Activated CD4-positive, alpha-beta memory T cell treated with anti-CD3 and anti-CD28 coated beads, Interleukin-2, amount 10 ng/mL, durations not matched to agents 7 days and 5 days (primary cell): Measurements from ENCODE around the gene LYPD5. TPM values are rescaled to one million over a fixed set of nuclear protein-coding genes. Genes with fewer than 3 reads are reported as not detected.
"Not testable (repeated sequence)": the region's sequence is repeated elsewhere in the genome, so short reads cannot be mapped to it uniquely, and the experiment has no call there.

ENCODE experiments used
- CTCF ChIA-PET: fragments of 350-600 bp; sonication (Branson Sonifier 250); formaldehyde crosslinking; loops from one replicate; lab custom pipeline; 2021; ENCODE audit warnings: antibody characterized with exemption, inconsistent platforms; lab: Charles Lee
- POLR2A ChIA-PET: fragments of 350-600 bp; sonication (Branson Sonifier 250); formaldehyde crosslinking; loops from one replicate; lab custom pipeline; 2021; ENCODE audit warnings: antibody characterized with exemption; lab: Charles Lee
- DNase-seq: peaks from one replicate; pipeline ENCODE4 v3.0.0-alpha.2; 2020
- H3K27ac Mint-ChIP-seq: one replicate; pipeline ENCODE4 v1.8.0; 2021; ENCODE audit warnings: mild to moderate bottlenecking, mixed read lengths
- H3K27me3 Mint-ChIP-seq: one replicate; pipeline ENCODE4 v1.8.0; 2021; ENCODE audit warnings: mixed read lengths
- H3K36me3 Mint-ChIP-seq: one replicate; pipeline ENCODE4 v1.8.0; 2021; ENCODE audit warnings: low read depth, mixed read lengths
- H3K4me1 Mint-ChIP-seq: one replicate; pipeline ENCODE4 v1.8.0; 2021; ENCODE audit warnings: mixed read lengths
- H3K4me3 Mint-ChIP-seq: one replicate; pipeline ENCODE4 v1.8.0; 2021; ENCODE audit warnings: mild to moderate bottlenecking, mixed read lengths
- H3K9me3 Mint-ChIP-seq: one replicate; pipeline ENCODE4 v1.8.0; 2021; ENCODE audit warnings: mixed read lengths
- total RNA-seq, 2 experiments: library from RNA; stranded (reverse); gene quantifications; one replicate each; pipeline ENCODE4 v1.2.3, GENCODE V29; 2021

The LYPD5 gene
- total RNA-seq, 2 experiments from 2014 or later, result 0.70 to 0.71 TPM

- POLR2A ChIA-PET, CTCF ChIA-PET, H3K27ac Mint-ChIP-seq, DNase-seq, H3K36me3 Mint-ChIP-seq, H3K4me3 Mint-ChIP-seq: not testable (repeated sequence)
- Mint-ChIP-seq H3K4me1 (peaks cover 14% of the 10 kb centered on the region), H3K9me3 (peaks cover 19% of the 10 kb centered on the region), H3K27me3 (peaks cover 15% of the 10 kb centered on the region)
These were observed 15.2 kb upstream of the LYPD5 start for GRCh38 chr19:43817454-43817853.

GRCh38 chr19:43814663-43815352 is 12.6 kb upstream of the LYPD5 start:
- H3K36me3 Mint-ChIP-seq, result no peaks in the 10 kb centered on the region
- ChIA-PET CTCF (no interaction called here), POLR2A (no interaction called here)
- no peak overlapping the region for H3K4me3 Mint-ChIP-seq
- no peak for DNase-seq
- peaks cover 11% of the 10 kb centered on the region for H3K4me1 Mint-ChIP-seq
- peaks cover 15% of the 10 kb centered on the region for H3K9me3 Mint-ChIP-seq
- H3K27ac Mint-ChIP-seq, result no peak overlapping the region
- peaks cover 3% of the 10 kb centered on the region for H3K27me3 Mint-ChIP-seq

- DNase-seq, result peak; percentile 26
- peak overlapping the region; percentile 4 for H3K27ac Mint-ChIP-seq
- CTCF ChIA-PET, result interaction anchor here (1.2 to 1.4 kb wide), 2 partner anchors 46 to 144 kb away, joined by 3 to 4 read pairs; no protein-coding TSS in a partner anchor
- H3K9me3 Mint-ChIP-seq, result peaks cover 9% of the 10 kb centered on the region
- peaks cover 5% of the 10 kb centered on the region for H3K27me3 Mint-ChIP-seq
- POLR2A ChIA-PET, result interaction anchor here (1.2 kb wide), 1 partner anchor 9 kb away, joined by 4 read pairs; no protein-coding TSS in a partner anchor
- no peak overlapping the region for H3K4me3 Mint-ChIP-seq
- no peaks in the 10 kb centered on the region for H3K36me3 Mint-ChIP-seq
- peaks cover 10% of the 10 kb centered on the region for H3K4me1 Mint-ChIP-seq
These were observed 10.4 kb upstream of the LYPD5 start for GRCh38 chr19:43812688-43813087.

GRCh38 chr19:43812259-43812658 is 10.0 kb upstream of the LYPD5 start:
- Mint-ChIP-seq H3K36me3 (no peaks in the 10 kb centered on the region), H3K4me3 (no peak overlapping the region), H3K9me3 (peaks cover 8% of the 10 kb centered on the region), H3K4me1 (peaks cover 10% of the 10 kb centered on the region), H3K27me3 (peaks cover 8% of the 10 kb centered on the region), H3K27ac (peak overlapping the region; percentile 4)
- ChIA-PET CTCF (interaction anchor here (1.2 to 1.4 kb wide), 2 partner anchors 46 to 144 kb away, joined by 3 to 4 read pairs; no protein-coding TSS in a partner anchor), POLR2A (interaction anchor here (1.2 kb wide), 1 partner anchor 9 kb away, joined by 4 read pairs; no protein-coding TSS in a partner anchor)
- no peak for DNase-seq

GRCh38 chr19:43811837-43812236 is 9.6 kb upstream of the LYPD5 start:
- Mint-ChIP-seq H3K4me1 (peaks cover 10% of the 10 kb centered on the region), H3K4me3 (no peak overlapping the region), H3K27ac (no peak overlapping the region), H3K27me3 (peaks cover 8% of the 10 kb centered on the region), H3K9me3 (peaks cover 6% of the 10 kb centered on the region), H3K36me3 (no peaks in the 10 kb centered on the region)
- ChIA-PET POLR2A (no interaction called here), CTCF (interaction anchor here (1.2 to 3.6 kb wide), 3 partner anchors 45 to 144 kb away, joined by 3 to 31 read pairs (median 4); no protein-coding TSS in a partner anchor)
- DNase-seq, result no peak

GRCh38 chr19:43809762-43810696 is 7.8 kb upstream of the LYPD5 start:
- DNase-seq, result no peak
- Mint-ChIP-seq H3K4me1 (peaks cover 10% of the 10 kb centered on the region), H3K36me3 (no peaks in the 10 kb centered on the region)

GRCh38 chr19:43807651-43808050 is 5.4 kb upstream of the LYPD5 start:
- Mint-ChIP-seq H3K4me1 (peaks cover 6% of the 10 kb centered on the region), H3K9me3 (no peaks in the 10 kb centered on the region), H3K27ac (no peak overlapping the region), H3K36me3 (no peaks in the 10 kb centered on the region), H3K27me3 (peaks cover 9% of the 10 kb centered on the region), H3K4me3 (no peak overlapping the region)
- POLR2A ChIA-PET, result interaction anchor here (1.2 kb wide), 1 partner anchor 130 kb away, joined by 3 read pairs; no protein-coding TSS in a partner anchor
- DNase-seq, result no peak
- CTCF ChIA-PET, result no interaction called here

More at GRCh38 chr19:43809762-43810696, 7.8 kb upstream of the LYPD5 start:
- peaks cover 8% of the 10 kb centered on the region for H3K27me3 Mint-ChIP-seq
- H3K27ac Mint-ChIP-seq, result no peak overlapping the region
- H3K9me3 Mint-ChIP-seq, result peaks cover 2% of the 10 kb centered on the region
- no peak overlapping the region for H3K4me3 Mint-ChIP-seq
- ChIA-PET POLR2A (interaction anchor here (1.0 kb wide), 2 partner anchors 64 to 215 kb away, joined by 3 read pairs; no protein-coding TSS in a partner anchor), CTCF (interaction anchor here (0.7 to 3.6 kb wide), 21 partner anchors 9 to 383 kb away, joined by 3 to 31 read pairs (median 4); no protein-coding TSS in a partner anchor)

GRCh38 chr19:43806848-43807247 is 4.6 kb upstream of the LYPD5 start:
- peaks cover 9% of the 10 kb centered on the region for H3K27me3 Mint-ChIP-seq
- ChIA-PET CTCF (no interaction called here), POLR2A (interaction anchor here (1.2 kb wide), 1 partner anchor 130 kb away, joined by 3 read pairs; no protein-coding TSS in a partner anchor)
- H3K4me3 Mint-ChIP-seq, result no peak overlapping the region
- H3K27ac Mint-ChIP-seq, result no peak overlapping the region
- H3K9me3 Mint-ChIP-seq, result no peaks in the 10 kb centered on the region
- DNase-seq, result no peak
- H3K36me3 Mint-ChIP-seq, result no peaks in the 10 kb centered on the region
- peaks cover 2% of the 10 kb centered on the region for H3K4me1 Mint-ChIP-seq

- H3K4me1 Mint-ChIP-seq, DNase-seq, H3K36me3 Mint-ChIP-seq, CTCF ChIA-PET, POLR2A ChIA-PET, H3K9me3 Mint-ChIP-seq, H3K27me3 Mint-ChIP-seq, H3K4me3 Mint-ChIP-seq, H3K27ac Mint-ChIP-seq: not testable (repeated sequence)
These were observed 4.2 kb upstream of the LYPD5 start for GRCh38 chr19:43806401-43806800.

- DNase-seq, result no peak
- H3K27ac Mint-ChIP-seq, result no peak overlapping the region
- H3K4me1 Mint-ChIP-seq, result peaks cover 5% of the 10 kb centered on the region
- peaks cover 11% of the 10 kb centered on the region for H3K27me3 Mint-ChIP-seq
- no peaks in the 10 kb centered on the region for H3K9me3 Mint-ChIP-seq
- POLR2A ChIA-PET, result no interaction called here
- H3K36me3 Mint-ChIP-seq, result no peaks in the 10 kb centered on the region
- CTCF ChIA-PET, result no interaction called here
- H3K4me3 Mint-ChIP-seq, result no peak overlapping the region
These were observed 2.2 kb upstream of the LYPD5 start for GRCh38 chr19:43804432-43804831.

GRCh38 chr19:43799502-43800142 is 2.6 kb downstream of the LYPD5 start:
- no peak overlapping the region for H3K27ac Mint-ChIP-seq
- POLR2A ChIA-PET, result no interaction called here
- H3K4me3 Mint-ChIP-seq, result peak overlapping the region; percentile 68

More at GRCh38 chr19:43799502-43800142, 2.6 kb downstream of the LYPD5 start:
- peaks cover 24% of the 10 kb centered on the region for H3K4me1 Mint-ChIP-seq
- H3K36me3 Mint-ChIP-seq, result no peaks in the 10 kb centered on the region
- DNase-seq, result no peak
- CTCF ChIA-PET, result interaction anchor here (1.1 kb wide), 1 partner anchor 10 kb away, joined by 5 read pairs; no protein-coding TSS in a partner anchor
- peaks cover 11% of the 10 kb centered on the region for H3K27me3 Mint-ChIP-seq
- H3K9me3 Mint-ChIP-seq, result no peaks in the 10 kb centered on the region
